Measurements from ENCODE around the gene CAVIN4. TPM values are rescaled to one million over a fixed set of nuclear protein-coding genes. Genes with fewer than 3 reads are reported as not detected.

The CAVIN4 gene
- total and polyA plus RNA-seq, 2 experiments from 2014 or later: 3.0 to 6.0 TPM

GRCh38 chr9:100554935-100555401 is 22.9 kb upstream of the CAVIN4 start (continued):
- no peak for TF ChIP-seq POLR2AphosphoS5 (IDR thresholded peaks at IDR 0.05; ENCODE audit: low read depth)

GRCh38 chr9:100555471-100555870 is 22.4 kb upstream of the CAVIN4 start:
- DNase-seq (ENCODE audit: low spot score) (no peak), ATAC-seq (no peak)
- Histone ChIP-seq H3K4me1 (ENCODE audit: insufficient read depth) (no peaks in the 10 kb centered on the region), H3F3A (replicated peaks; ENCODE audit: low read depth) (no peaks in the 10 kb centered on the region), H3K27ac (ENCODE audit: low read depth) (no peak overlapping the region), H3K27me3 (ENCODE audit: insufficient read depth) (no peaks in the 10 kb centered on the region), H3K79me2 (replicated peaks; ENCODE audit: insufficient read depth) (no peaks in the 10 kb centered on the region), H3K9me2 (ENCODE audit: insufficient read depth) (no peaks in the 10 kb centered on the region), H3K36me3 (ENCODE audit: insufficient read depth) (peaks cover 14% of the 10 kb centered on the region; the same call in 1 of the 2 replicates), H3K4me3 (no peak overlapping the region), H2AFZ (no peak overlapping the region), H4K20me1 (replicated peaks; ENCODE audit: insufficient read depth) (peaks cover 4% of the 10 kb centered on the region; the same call in 1 of the 2 replicates), H3K4me2 (no peak overlapping the region)
- TF ChIP-seq EZH2 (IDR thresholded peaks at IDR 0.05; ENCODE audit: low read depth, unreplicated experiment) (no peak), JUNB (IDR thresholded peaks at IDR 0.05; ENCODE audit: unreplicated experiment) (no peak), ETS1 (IDR thresholded peaks at IDR 0.05) (no peak), CTCF (conservative IDR thresholded peaks at IDR 0.05; ENCODE audit: low read depth in 2 of 2) (no peak), ZNF331 (CRISPR knock-in tag; IDR thresholded peaks at IDR 0.05; ENCODE audit: low read depth) (no peak), EZH2phosphoT487 (IDR thresholded peaks at IDR 0.05; ENCODE audit: unreplicated experiment) (no peak), ZNF114 (CRISPR knock-in tag; IDR thresholded peaks at IDR 0.05) (no peak), POLR2AphosphoS5 (IDR thresholded peaks at IDR 0.05; ENCODE audit: low read depth) (no peak), REST (IDR thresholded peaks at IDR 0.05; ENCODE audit: unreplicated experiment) (no peak), NANOG (IDR thresholded peaks at IDR 0.05; ENCODE audit: borderline replicate concordance) (no peak), CREB1 (CRISPR knock-in tag; IDR thresholded peaks at IDR 0.05; ENCODE audit: low read depth) (no peak), STAT1 (IDR thresholded peaks at IDR 0.05; ENCODE audit: unreplicated experiment) (no peak)
- TF ChIP-seq, protein P1, sequence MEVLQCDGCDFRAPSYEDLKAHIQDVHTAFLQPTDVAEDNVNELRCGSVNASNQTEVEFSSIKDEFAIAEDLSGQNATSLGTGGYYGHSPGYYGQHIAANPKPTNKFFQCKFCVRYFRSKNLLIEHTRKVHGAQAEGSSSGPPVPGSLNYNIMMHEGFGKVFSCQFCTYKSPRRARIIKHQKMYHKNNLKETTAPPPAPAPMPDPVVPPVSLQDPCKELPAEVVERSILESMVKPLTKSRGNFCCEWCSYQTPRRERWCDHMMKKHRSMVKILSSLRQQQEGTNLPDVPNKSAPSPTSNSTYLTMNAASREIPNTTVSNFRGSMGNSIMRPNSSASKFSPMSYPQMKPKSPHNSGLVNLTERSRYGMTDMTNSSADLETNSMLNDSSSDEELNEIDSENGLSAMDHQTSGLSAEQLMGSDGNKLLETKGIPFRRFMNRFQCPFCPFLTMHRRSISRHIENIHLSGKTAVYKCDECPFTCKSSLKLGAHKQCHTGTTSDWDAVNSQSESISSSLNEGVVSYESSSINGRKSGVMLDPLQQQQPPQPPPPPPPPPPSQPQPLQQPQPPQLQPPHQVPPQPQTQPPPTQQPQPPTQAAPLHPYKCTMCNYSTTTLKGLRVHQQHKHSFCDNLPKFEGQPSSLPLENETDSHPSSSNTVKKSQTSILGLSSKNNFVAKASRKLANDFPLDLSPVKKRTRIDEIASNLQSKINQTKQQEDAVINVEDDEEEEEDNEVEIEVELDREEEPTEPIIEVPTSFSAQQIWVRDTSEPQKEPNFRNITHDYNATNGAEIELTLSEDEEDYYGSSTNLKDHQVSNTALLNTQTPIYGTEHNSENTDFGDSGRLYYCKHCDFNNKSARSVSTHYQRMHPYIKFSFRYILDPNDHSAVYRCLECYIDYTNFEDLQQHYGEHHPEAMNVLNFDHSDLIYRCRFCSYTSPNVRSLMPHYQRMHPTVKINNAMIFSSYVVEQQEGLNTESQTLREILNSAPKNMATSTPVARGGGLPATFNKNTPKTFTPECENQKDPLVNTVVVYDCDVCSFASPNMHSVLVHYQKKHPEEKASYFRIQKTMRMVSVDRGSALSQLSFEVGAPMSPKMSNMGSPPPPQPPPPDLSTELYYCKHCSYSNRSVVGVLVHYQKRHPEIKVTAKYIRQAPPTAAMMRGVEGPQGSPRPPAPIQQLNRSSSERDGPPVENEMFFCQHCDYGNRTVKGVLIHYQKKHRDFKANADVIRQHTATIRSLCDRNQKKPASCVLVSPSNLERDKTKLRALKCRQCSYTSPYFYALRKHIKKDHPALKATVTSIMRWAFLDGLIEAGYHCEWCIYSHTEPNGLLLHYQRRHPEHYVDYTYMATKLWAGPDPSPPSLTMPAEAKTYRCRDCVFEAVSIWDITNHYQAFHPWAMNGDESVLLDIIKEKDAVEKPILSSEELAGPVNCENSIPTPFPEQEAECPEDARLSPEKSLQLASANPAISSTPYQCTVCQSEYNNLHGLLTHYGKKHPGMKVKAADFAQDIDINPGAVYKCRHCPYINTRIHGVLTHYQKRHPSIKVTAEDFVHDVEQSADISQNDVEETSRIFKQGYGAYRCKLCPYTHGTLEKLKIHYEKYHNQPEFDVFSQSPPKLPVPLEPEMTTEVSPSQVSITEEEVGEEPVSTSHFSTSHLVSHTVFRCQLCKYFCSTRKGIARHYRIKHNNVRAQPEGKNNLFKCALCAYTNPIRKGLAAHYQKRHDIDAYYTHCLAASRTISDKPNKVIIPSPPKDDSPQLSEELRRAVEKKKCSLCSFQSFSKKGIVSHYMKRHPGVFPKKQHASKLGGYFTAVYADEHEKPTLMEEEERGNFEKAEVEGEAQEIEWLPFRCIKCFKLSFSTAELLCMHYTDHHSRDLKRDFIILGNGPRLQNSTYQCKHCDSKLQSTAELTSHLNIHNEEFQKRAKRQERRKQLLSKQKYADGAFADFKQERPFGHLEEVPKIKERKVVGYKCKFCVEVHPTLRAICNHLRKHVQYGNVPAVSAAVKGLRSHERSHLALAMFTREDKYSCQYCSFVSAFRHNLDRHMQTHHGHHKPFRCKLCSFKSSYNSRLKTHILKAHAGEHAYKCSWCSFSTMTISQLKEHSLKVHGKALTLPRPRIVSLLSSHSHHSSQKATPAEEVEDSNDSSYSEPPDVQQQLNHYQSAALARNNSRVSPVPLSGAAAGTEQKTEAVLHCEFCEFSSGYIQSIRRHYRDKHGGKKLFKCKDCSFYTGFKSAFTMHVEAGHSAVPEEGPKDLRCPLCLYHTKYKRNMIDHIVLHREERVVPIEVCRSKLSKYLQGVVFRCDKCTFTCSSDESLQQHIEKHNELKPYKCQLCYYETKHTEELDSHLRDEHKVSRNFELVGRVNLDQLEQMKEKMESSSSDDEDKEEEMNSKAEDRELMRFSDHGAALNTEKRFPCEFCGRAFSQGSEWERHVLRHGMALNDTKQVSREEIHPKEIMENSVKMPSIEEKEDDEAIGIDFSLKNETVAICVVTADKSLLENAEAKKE (CRISPR knock-in tag; IDR thresholded peaks at IDR 0.05): no peak
- Mint-ChIP-seq H3K4me3 (no peak overlapping the region), H3K27me3 (ENCODE audit: insufficient read depth, low read depth, poor library complexity) (no peaks in the 10 kb centered on the region), H3K4me1 (no peaks in the 10 kb centered on the region), H3K9me3 (no peaks in the 10 kb centered on the region), H3K27ac (no peak overlapping the region), H3K36me3 (ENCODE audit: low read depth) (peaks cover 15% of the 10 kb centered on the region)
